22Rv1 (cell line): Measurements from ENCODE around the gene TENT5C.

ENCODE experiments used
- H3K27ac ChIP-seq: fragments of 450-650 bp; 2 replicates; pipeline ENCODE4 v1.5.1; 2017
- ZFX ChIP-seq: fragments of 450-650 bp; IDR thresholded peaks from 2 replicates; pipeline ENCODE4 v1.6.1; 2017; ENCODE audit warnings: antibody characterized with exemption, borderline replicate concordance
- TF ChIP-seq, protein P1 (sequence below): fragments of 450-650 bp; IDR thresholded peaks from 2 replicates; pipeline ENCODE4 v1.5.1; 2017; ENCODE audit warnings: mild to moderate bottlenecking

Gene TENT5C

DNA sequence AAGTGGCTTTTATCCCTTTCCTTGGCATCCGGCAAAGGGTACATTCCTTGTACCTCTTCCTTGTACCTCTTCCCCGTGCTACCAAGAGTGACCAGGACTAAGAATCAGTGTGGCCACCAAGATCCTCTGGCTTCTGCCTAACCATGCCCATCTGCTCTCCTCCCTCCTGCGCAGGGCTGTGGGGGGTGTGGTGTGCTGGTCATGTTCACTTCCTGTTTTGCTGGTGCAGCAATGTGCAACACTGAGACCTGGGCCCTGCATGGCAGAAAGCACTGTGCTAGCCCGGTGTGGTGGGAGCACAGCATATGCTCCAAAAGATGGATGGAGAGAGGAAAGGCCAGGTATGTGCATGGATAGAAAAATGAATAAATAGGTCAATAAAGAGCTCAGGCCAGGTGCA lies 33.3 kb upstream of the TENT5C start:
- no peak for TF ChIP-seq ZFX
- TF ChIP-seq, protein P1, sequence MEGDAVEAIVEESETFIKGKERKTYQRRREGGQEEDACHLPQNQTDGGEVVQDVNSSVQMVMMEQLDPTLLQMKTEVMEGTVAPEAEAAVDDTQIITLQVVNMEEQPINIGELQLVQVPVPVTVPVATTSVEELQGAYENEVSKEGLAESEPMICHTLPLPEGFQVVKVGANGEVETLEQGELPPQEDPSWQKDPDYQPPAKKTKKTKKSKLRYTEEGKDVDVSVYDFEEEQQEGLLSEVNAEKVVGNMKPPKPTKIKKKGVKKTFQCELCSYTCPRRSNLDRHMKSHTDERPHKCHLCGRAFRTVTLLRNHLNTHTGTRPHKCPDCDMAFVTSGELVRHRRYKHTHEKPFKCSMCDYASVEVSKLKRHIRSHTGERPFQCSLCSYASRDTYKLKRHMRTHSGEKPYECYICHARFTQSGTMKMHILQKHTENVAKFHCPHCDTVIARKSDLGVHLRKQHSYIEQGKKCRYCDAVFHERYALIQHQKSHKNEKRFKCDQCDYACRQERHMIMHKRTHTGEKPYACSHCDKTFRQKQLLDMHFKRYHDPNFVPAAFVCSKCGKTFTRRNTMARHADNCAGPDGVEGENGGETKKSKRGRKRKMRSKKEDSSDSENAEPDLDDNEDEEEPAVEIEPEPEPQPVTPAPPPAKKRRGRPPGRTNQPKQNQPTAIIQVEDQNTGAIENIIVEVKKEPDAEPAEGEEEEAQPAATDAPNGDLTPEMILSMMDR: no peak

DNA sequence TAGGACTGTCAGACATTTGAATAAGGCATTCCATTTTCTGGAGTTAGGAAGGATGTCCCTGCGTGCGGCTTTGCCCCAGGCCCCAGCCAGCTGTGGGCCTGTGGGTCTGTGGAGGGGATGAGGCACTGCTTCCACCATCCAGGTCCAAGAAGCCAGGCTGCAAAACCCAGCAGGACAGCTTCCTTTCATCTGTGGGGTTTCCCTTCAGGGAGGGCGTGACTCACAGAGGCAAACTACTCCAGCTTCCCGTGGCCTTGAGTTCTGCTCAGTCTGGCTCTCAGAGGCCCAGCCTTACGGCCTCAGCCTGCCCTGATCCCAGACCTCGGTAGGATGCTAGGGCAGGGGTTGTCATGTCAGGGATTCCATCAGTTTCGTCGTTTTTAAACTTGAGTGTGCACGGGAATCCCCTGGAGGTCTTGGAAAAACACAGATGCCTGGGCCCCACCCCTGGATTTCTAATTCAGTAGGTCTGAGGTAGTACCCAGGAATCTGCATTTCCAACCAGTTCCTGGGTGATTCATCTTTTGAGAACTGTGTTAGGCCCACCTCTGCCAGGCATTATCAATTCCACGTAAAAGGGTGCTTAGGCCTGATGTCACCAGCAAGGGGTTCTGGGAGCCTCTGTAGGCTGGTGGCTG lies 32.3 kb upstream of the TENT5C start:
- no peak for TF ChIP-seq ZFX
- TF ChIP-seq, protein P1: no peak
- H3K27ac ChIP-seq: no peak overlapping the region

More for the DNA sequence above, 33.3 kb upstream of the TENT5C start:
- H3K27ac ChIP-seq: no peak overlapping the region

DNA sequence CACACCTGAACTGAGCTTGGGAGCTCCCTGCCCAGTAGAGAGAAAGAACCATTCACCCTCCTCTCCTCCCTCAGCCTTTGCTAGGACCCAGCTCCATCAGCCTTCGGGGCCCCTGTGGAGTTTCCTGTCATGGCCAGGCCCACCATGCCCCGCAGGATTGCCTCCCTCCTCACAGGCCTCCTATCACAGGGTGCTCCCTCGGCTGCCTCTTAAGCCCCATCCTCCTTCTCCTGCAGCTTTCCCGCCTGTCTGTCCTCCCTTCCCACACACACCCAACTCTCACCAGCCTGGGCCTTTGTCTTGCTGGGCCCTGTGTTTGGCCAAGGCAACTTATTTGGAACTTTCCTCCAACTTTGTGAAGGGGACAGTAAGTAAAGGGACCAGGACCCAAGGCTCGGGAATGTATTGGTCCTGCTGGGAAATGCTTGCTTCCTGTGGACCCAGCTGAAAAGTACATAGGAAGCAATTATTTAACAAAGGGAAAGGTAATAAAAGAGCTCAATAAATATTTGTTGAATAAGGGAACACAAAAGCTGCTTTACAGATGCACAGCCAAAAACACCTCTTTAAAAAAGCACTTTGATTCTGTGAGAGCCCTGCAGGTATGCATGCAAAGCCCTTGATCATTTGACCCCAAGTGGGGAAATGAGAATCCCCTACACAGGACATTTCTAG lies 31.6 kb upstream of the TENT5C start:
- peak overlapping the region; percentile 54 for H3K27ac ChIP-seq

DNA sequence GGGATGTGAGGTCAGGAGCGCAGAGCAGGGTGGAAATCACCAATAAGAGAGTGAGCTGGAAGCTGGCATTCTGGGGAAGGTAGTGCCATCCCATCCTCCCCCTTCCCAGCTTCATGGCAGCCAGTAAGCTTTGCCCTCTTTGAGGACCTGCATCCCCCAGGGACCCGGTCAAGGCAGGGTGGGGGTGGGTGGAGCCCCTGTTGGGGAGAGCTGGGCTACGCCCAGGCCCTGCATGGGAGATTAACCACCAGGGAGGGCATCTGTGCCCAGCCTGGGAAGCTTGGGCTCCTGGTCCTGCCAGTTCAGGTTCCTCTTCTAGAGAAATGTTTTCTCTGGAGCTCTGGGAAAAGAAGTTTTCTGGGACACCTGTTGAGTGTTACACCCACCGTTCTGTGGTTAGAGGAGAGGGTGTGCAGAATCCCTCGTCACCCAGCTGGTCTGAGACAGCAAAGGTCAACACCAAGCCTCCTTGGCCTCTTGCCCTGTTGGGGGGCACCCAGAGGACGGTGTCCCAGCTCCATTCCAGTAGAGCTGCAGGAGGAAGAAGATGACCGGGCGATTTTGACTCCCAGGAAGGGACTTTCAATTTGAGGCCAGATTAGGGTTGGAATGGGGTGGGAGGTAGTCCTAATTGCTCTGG lies 30.1 kb upstream of the TENT5C start:
- H3K27ac ChIP-seq: no peak overlapping the region
- TF ChIP-seq ZFX: no peak
- TF ChIP-seq, protein P1: no peak

More for the DNA sequence above, 31.6 kb upstream of the TENT5C start:
- TF ChIP-seq ZFX: no peak
- TF ChIP-seq, protein P1: no peak

DNA sequence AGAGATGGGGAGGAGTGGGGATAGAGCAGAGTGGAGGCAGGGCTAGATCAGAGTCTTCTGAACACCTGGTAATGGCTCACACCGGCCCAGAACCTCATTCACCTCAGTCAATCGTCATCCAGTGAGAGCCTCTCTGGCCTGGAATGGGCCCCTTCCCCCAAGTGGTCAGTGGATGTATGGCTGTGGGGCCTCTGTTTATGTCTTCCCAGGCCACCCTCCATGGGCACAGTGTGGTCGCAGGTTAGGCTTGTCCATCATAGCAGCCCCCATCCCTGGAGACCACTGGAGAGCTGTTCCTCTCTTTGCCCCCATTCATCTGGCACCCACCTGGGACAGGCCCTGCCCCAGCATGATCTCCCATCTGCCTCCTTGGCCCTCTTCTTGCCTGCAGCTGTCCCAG lies 29.6 kb upstream of the TENT5C start:
- H3K27ac ChIP-seq: no peak overlapping the region
- TF ChIP-seq ZFX: no peak
- TF ChIP-seq, protein P1: no peak

DNA sequence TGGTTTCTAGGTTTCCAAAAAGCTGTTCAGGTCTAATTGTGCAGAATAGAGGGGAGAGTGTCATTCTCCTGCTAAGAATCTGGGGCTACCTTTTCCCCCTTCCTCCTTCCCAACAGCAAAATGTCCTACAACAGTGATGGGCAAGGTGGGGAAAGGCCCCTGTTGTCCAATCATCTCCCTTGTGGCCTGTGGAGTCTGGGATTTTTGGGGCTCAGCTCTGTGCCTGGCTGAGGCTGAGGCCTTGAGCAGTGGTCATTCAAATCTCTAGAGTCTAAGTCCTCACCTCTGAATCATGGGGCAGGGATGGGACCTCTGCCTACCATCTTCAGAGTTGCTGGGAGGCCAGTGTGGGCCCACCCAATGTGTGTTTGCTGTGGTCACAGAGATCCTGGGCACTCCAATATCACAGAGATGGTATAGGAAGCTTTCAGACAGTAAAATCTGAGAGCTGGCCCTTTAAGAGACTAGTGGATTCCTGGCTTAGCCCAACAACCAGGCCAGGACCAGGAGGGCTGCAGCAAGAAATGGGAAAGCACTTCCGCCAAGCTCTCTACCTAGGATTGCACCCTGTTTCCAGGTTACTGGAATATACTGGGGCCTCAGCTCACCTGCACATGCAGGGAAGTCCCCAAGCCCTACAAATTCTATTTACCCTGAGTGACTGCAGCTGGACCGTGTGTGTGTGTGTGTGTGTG lies 28.5 kb upstream of the TENT5C start:
- no peak overlapping the region for H3K27ac ChIP-seq
- no peak for TF ChIP-seq ZFX

DNA sequence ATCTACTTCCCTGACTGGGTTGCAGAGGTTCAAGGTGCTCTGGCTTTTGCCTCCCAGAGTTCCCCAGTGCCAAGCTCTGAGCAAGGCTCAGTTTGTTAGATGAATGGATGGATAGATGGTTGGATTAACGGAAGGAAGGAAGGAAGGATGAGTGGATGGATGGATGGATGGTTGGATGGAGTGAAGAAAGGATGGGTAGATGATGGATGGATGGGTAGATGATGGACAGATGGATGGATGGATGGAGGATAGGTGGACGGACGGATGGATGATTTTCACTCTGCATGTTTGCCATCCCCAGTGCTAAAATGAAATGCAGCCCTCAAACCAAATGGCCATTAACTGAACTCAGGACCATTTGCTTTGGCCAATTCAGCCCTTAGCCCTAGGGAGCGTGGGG lies 27.4 kb upstream of the TENT5C start:
- TF ChIP-seq ZFX: no peak
- TF ChIP-seq, protein P1: no peak
- H3K27ac ChIP-seq: no peak overlapping the region
